Neural crest cell (in vitro differentiated cells): ENCODE results near the gene XDH. TPM values are rescaled to one million over a fixed set of nuclear protein-coding genes. Genes with fewer than 3 reads are reported as not detected.

Experiments
- DNase-seq: peaks from one replicate; pipeline ENCODE4 v3.0.0; 2021; ENCODE audit warnings: low read depth, mixed read lengths, low spot score
- H3K27ac Mint-ChIP-seq: one replicate; pipeline ENCODE4 v1.8.0; 2021; ENCODE audit warnings: mild to moderate bottlenecking, mixed read lengths; ENCODE audit not compliant: unreplicated experiment
- H3K27me3 Mint-ChIP-seq: 2 replicates; pipeline ENCODE4 v1.8.0; 2021; ENCODE audit warnings: low read depth, mild to moderate bottlenecking, mixed read lengths
- H3K36me3 Mint-ChIP-seq: 2 replicates; pipeline ENCODE4 v1.8.0; 2021; ENCODE audit warnings: low read depth, mild to moderate bottlenecking, mixed read lengths
- H3K4me1 Mint-ChIP-seq: 2 replicates; pipeline ENCODE4 v1.8.0; 2021; ENCODE audit warnings: mixed read lengths
- H3K4me3 Mint-ChIP-seq: one replicate; pipeline ENCODE4 v1.8.0; 2021; ENCODE audit warnings: mild to moderate bottlenecking, mixed read lengths
- H3K9me3 Mint-ChIP-seq: 2 replicates; pipeline ENCODE4 v1.8.0; 2021; ENCODE audit warnings: mixed read lengths
- CTCF ChIP-seq: fragments of 200-600 bp; sonication (generic); conservative IDR thresholded peaks from 2 replicates; pipeline ENCODE4 v1.5.0; 2021; ENCODE audit warnings: antibody characterized with exemption, mild to moderate bottlenecking
- total RNA-seq: library from RNA; stranded (reverse); gene quantifications from 2 replicates; pipeline ENCODE4 v1.2.1, GENCODE V29; 2021

The XDH gene
- total RNA-seq, 1 donor from 2014 or later, result 0.75 TPM

GRCh38 chr2:31378791-31379501, 35.6 kb downstream of the XDH start:
- no peaks in the 10 kb centered on the region for H3K4me1 Mint-ChIP-seq
- H3K4me3 Mint-ChIP-seq, result no peak overlapping the region
- H3K36me3 Mint-ChIP-seq, result no peaks in the 10 kb centered on the region
- peaks cover 4% of the 10 kb centered on the region for H3K9me3 Mint-ChIP-seq
- DNase-seq, result no peak
- H3K27me3 Mint-ChIP-seq, result no peaks in the 10 kb centered on the region
- TF ChIP-seq CTCF, result no peak
- no peak overlapping the region for H3K27ac Mint-ChIP-seq

GRCh38 chr2:31378389-31378788, 36.2 kb downstream of the XDH start:
- no peaks in the 10 kb centered on the region for H3K4me1 Mint-ChIP-seq
- no peak overlapping the region for H3K4me3 Mint-ChIP-seq
- no peaks in the 10 kb centered on the region for H3K36me3 Mint-ChIP-seq
- peaks cover 4% of the 10 kb centered on the region for H3K9me3 Mint-ChIP-seq
- H3K27ac Mint-ChIP-seq, result no peak overlapping the region
- no peak for DNase-seq
- no peak for TF ChIP-seq CTCF
- no peaks in the 10 kb centered on the region for H3K27me3 Mint-ChIP-seq

- no peaks in the 10 kb centered on the region for H3K4me1 Mint-ChIP-seq
Measured at GRCh38 chr2:31373127-31373526, 41.4 kb downstream of the XDH start.

GRCh38 chr2:31372097-31372496, 42.4 kb downstream of the XDH start:
- Mint-ChIP-seq H3K27me3 (no peaks in the 10 kb centered on the region), H3K4me3 (no peak overlapping the region), H3K4me1 (no peaks in the 10 kb centered on the region), H3K27ac (no peak overlapping the region), H3K36me3 (peaks cover 4% of the 10 kb centered on the region), H3K9me3 (peaks cover 7% of the 10 kb centered on the region)
- DNase-seq, result no peak
- TF ChIP-seq CTCF, result no peak

More at GRCh38 chr2:31373127-31373526, 41.4 kb downstream of the XDH start:
- Mint-ChIP-seq H3K9me3 (peaks cover 4% of the 10 kb centered on the region), H3K4me3 (no peak overlapping the region), H3K36me3 (no peaks in the 10 kb centered on the region), H3K27me3 (no peaks in the 10 kb centered on the region), H3K27ac (no peak overlapping the region)
- no peak for DNase-seq
- TF ChIP-seq CTCF, result no peak

- H3K27ac Mint-ChIP-seq, result no peak overlapping the region
- peaks cover 7% of the 10 kb centered on the region for H3K9me3 Mint-ChIP-seq
- no peak overlapping the region for H3K4me3 Mint-ChIP-seq
- H3K4me1 Mint-ChIP-seq, result no peaks in the 10 kb centered on the region
- no peak for TF ChIP-seq CTCF
- H3K36me3 Mint-ChIP-seq, result peaks cover 4% of the 10 kb centered on the region
- H3K27me3 Mint-ChIP-seq, result no peaks in the 10 kb centered on the region
- no peak for DNase-seq
Measured at GRCh38 chr2:31371691-31372090, 42.9 kb downstream of the XDH start.
